Heart right ventricle (tissue), 16 donors: Measurements from ENCODE around the gene PRICKLE4. TPM values are rescaled to one million over a fixed set of nuclear protein-coding genes. Genes with fewer than 3 reads are reported as not detected.

ENCODE experiments used
- ATAC-seq, 8 donors: fragments of 200-7000 bp; cut with Tn5 transposase; one replicate each; pipeline ENCODE4 v1.9.1; 2020; ENCODE audit warnings: mild to moderate bottlenecking in 8 of 8, moderate library complexity in 8 of 8, moderate number of reproducible peaks in 1 of 8
- DNase-seq, 2 donors: peaks; one replicate each; pipeline ENCODE4 v3.0.0-alpha.2; 2020
- H3K27ac ChIP-seq, 10 donors: fragments of 200-600 bp; sonication (generic) in 2 of 10; one replicate each; pipeline versions ENCODE4 v1.5.0 to v1.8.0; 2020 to 2022; ENCODE audit warnings: mild to moderate bottlenecking in 3 of 10
- H3K27me3 ChIP-seq, 7 donors: fragments of 200-600 bp; one replicate each; pipeline ENCODE4 v1.8.0; 2021 to 2022; ENCODE audit warnings: mild to moderate bottlenecking in 2 of 7
- H3K36me3 ChIP-seq, 9 donors: fragments of 200-600 bp; sonication (generic) in 1 of 9; one replicate each; pipeline versions ENCODE4 v1.5.0 to v1.8.0; 2020 to 2022; ENCODE audit warnings: mild to moderate bottlenecking in 2 of 9
- H3K4me1 ChIP-seq, 9 donors: fragments of 200-600 bp; sonication (generic) in 1 of 9; one replicate each; pipeline versions ENCODE4 v1.5.0 to v1.8.0; 2020 to 2022; ENCODE audit warnings: mild to moderate bottlenecking in 4 of 9
- H3K4me3 ChIP-seq, 10 donors: fragments of 200-600 bp; sonication (generic) in 2 of 10; one replicate each; pipeline versions ENCODE4 v1.5.0 to v1.8.0; 2020 to 2022; ENCODE audit warnings: mild to moderate bottlenecking in 7 of 10, moderate library complexity in 2 of 10
- H3K9me3 ChIP-seq, 11 donors: fragments of 200-600 bp in 10 of 11; sonication (generic) in 2 of 11; one replicate each; pipeline versions ENCODE4 v1.5.0 to v1.8.0; 2013 to 2022; ENCODE audit warnings: mild to moderate bottlenecking in 2 of 11, control low read depth in 1 of 11, moderate library complexity in 1 of 11
- whole genome bisulfite sequencing, 2 donors: extraction: QIAGEN DNeasy Blood & Tissue Kit; methylation state at CpG; one replicate each; pipeline ENCODE4 v1.1.7; 2013; ENCODE audit warnings: inconsistent platforms in 1 of 2; 5-methylcytosine and 5-hydroxymethylcytosine counted together
- intact Hi-C, 10 donors: fragments of 100-400 bp; cut with DNase I; formaldehyde crosslinking; loops; one replicate each; pipeline versions ENCODE4 v1.11.1 to v1.14.2; 2022
- long read RNA-seq, 3 donors: library from polyadenylated mRNA; unstranded; transcript quantifications; one replicate each; pipeline ENCODE4 v2.0.0, GENCODE V29; 2020 to 2021
- polyA plus RNA-seq, 2 donors: library from polyadenylated mRNA; stranded (reverse); fragments of 200-250 nt; gene quantifications; one replicate each; pipeline ENCODE4 v1.2.3, GENCODE V29; 2013
- total RNA-seq, 10 donors: library from RNA; stranded (reverse); fragmentation: NEBNext Ultra II Directional in 3 of 10; extraction: Animal tissue kit (Norgen Biotek cat#: 25700) in 3 of 10; gene quantifications; one replicate each; pipeline versions ENCODE4 v1.2.1 to v1.2.4, GENCODE V29; 2021 to 2023
- TF ChIP-seq, protein P1 (sequence below), 9 donors: fragments of 200-600 bp; sonication (generic) in 2 of 9; IDR thresholded peaks; one replicate each; pipeline versions ENCODE4 v1.5.0 to v1.8.0; 2021 to 2022; ENCODE audit warnings: antibody characterized with exemption in 9 of 9, mild to moderate bottlenecking in 5 of 9, moderate library complexity in 1 of 9
- donor health status: Arrhythmogenic right ventricular cardiomyopathy.
- donor health status: ischemic (EF 13 %, LVEDD 7.1; RV severe dilation, severe dysfunction).
- donor health status: healthy with polysubstance abuse.
- donor health status: DM: no; HTN: yes; CAD: no.
- donor health status: DM: no; HTN: no; CAD: no.
- donor health status: ischemic (EF 25% LVEDD 6.9; RV normal size, moderate dysfunction).
- donor health status: ischemic (EF 25% LVEDD 5.7; RV mildly dilated, moderate dysfunction).
- donor health status: healthy.
- donor health status: DM: yes; HTN: yes; CAD: no.
- donor health status: Ischemic cardiomyopathy.
- donor health status: ischemic (EF 35%, LVEDD 5.7; RV mildly dilated, moderate dysfunction).
- donor health status: nonischemic (EF 11% LVEDD 7.7; RV severe dilation, severe dysfunction).
- donor health status: DM: yes; HTN: yes; CAD: no.
- donor health status: PGD.
- donor health status: ischemic (EF 29% LVEDD 5.4; RV normal size, mild dysfunction).
- donor health status: nonischemic (EF 23%, LVEDD 6.1; RV moderate dilation, normal function).

The PRICKLE4 gene, protein sequence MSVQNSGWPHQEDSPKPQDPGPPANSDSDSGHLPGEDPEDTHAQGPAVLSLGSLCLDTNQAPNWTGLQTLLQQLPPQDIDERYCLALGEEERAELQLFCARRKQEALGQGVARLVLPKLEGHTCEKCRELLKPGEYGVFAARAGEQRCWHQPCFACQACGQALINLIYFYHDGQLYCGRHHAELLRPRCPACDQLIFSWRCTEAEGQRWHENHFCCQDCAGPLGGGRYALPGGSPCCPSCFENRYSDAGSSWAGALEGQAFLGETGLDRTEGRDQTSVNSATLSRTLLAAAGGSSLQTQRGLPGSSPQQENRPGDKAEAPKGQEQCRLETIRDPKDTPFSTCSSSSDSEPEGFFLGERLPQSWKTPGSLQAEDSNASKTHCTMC
- 1 to 10 TPM in 7 of 10 donors, under 1 TPM in 3; 0.38 to 4.7 (median 1.9) TPM for total RNA-seq
- polyA plus RNA-seq, result 1 to 10 TPM; 1.6 to 6.1 TPM
- long read RNA-seq, donor 1, result 0 reads
- long read RNA-seq, donor 2, result 0 reads
- long read RNA-seq, donor 3, result 0 reads

GRCh38 chr6:41780551-41781365 is at the start of gene PRICKLE4:
Gene PRICKLE4 (plus strand): TSS chr6:41780782. CDS start chr6:41783474, 2,692 bp downstream.
- WGBS, 2 donors, result 1 to 2% methylated on average over 24 to 36 of the region's 36 CpGs
- ATAC-seq (peak; percentile 39 to 81 (median 70)), DNase-seq (peak; percentile 63 to 73)
- Histone ChIP-seq H3K4me1 (peaks cover 17 to 67% (median 43%) of the 10 kb centered on the region in 9 donors), H3K27ac (peak within 1 kb of the TSS; percentile 66 to 99 (median 94)), H3K27me3 (no peaks in the 10 kb centered on the region), H3K4me3 (peak within 1 kb of the TSS; percentile 65 to 99 (median 90)), H3K9me3 (no peaks in the 10 kb centered on the region), H3K36me3 (peaks cover 0 to 37% (median 5%) of the 10 kb centered on the region in 9 donors)
- TF ChIP-seq, protein P1, sequence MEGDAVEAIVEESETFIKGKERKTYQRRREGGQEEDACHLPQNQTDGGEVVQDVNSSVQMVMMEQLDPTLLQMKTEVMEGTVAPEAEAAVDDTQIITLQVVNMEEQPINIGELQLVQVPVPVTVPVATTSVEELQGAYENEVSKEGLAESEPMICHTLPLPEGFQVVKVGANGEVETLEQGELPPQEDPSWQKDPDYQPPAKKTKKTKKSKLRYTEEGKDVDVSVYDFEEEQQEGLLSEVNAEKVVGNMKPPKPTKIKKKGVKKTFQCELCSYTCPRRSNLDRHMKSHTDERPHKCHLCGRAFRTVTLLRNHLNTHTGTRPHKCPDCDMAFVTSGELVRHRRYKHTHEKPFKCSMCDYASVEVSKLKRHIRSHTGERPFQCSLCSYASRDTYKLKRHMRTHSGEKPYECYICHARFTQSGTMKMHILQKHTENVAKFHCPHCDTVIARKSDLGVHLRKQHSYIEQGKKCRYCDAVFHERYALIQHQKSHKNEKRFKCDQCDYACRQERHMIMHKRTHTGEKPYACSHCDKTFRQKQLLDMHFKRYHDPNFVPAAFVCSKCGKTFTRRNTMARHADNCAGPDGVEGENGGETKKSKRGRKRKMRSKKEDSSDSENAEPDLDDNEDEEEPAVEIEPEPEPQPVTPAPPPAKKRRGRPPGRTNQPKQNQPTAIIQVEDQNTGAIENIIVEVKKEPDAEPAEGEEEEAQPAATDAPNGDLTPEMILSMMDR (IDR thresholded peaks at IDR 0.05), result no peak
- intact Hi-C loops, result loop anchor here (1.0 to 10.0 kb wide), 10 partner anchors 43 to 434 kb away; partner anchors contain the start of genes MRPS10 (in 2 of the 10), USP49 (in 2 of the 10) and TFEB (in 1 of the 10)

DNA sequence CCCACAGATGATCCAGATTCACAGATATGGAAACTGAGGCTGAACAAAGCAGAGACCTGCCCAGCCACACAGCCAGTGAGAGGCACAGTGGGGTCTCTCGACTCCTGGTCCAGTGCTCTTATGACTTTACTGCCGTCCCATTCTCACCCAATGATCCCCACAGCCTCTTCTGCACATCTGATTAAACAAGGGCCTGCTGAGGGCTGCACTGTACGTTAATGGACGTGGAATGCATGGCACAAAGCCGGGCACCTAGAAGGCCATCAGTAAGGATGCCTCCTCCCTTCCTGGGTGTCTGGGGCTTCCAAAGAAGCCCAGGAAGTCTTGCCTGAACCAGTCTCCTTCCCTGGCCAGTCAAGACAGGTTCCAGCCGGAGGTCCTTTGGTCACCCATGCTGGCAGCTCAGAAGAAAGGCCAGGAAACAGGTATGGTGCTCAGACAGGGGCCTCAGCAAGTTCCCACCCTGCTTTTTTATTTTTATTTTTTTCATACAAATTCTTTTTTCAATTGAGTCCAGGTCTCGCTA is 49.0 kb upstream of the PRICKLE4 start:
- TF ChIP-seq, protein P1 (IDR thresholded peaks at IDR 0.05), result no peak
- DNase-seq (no peak), ATAC-seq (no peak)
- H3K9me3 ChIP-seq, result no peaks in the 10 kb centered on the region
- peak overlapping the region in 1 of 10 donors; percentile 39 for H3K27ac ChIP-seq
- H3K4me1 ChIP-seq, result peaks cover 21 to 80% (median 73%) of the 10 kb centered on the region in 9 donors
- no peaks in the 10 kb centered on the region for H3K36me3 ChIP-seq
- 73 to 79% methylated on average over 7 of the region's 7 CpGs for WGBS, 2 donors
- no peaks in the 10 kb centered on the region for H3K27me3 ChIP-seq
- H3K4me3 ChIP-seq, result no peak overlapping the region
- intact Hi-C loops, result loop anchor here in 3 of 10 donors (2.0 to 5.0 kb wide), 3 partner anchors 25 to 659 kb away; partner anchors contain the start of genes NFYA (in 1 of the 3) and OARD1 (in 1 of the 3)

- no peak overlapping the region for H3K4me3 ChIP-seq
- peak overlapping the region in 1 of 10 donors; percentile 100 for H3K27ac ChIP-seq
- H3K27me3 ChIP-seq, result no peaks in the 10 kb centered on the region
- no peak for ATAC-seq
- no peaks in the 10 kb centered on the region for H3K9me3 ChIP-seq
- H3K36me3 ChIP-seq, result no peaks in the 10 kb centered on the region
- peaks cover 21 to 75% (median 69%) of the 10 kb centered on the region in 9 donors for H3K4me1 ChIP-seq
- TF ChIP-seq, protein P1 (IDR thresholded peaks at IDR 0.05), result no peak
- DNase-seq, result no peak
- intact Hi-C loops, result loop anchor here in 3 of 10 donors (2.0 to 5.0 kb wide), 3 partner anchors 25 to 660 kb away; partner anchors contain the start of genes NFYA (in 1 of the 3) and OARD1 (in 1 of the 3)
Observed at GRCh38 chr6:41732149-41732548, 48.4 kb upstream of the PRICKLE4 start.
